Bronchial epithelial cell (primary cell): ENCODE measurements around the gene LAMA5. TPM values are rescaled to one million over a fixed set of nuclear protein-coding genes. Genes with fewer than 3 reads are reported as not detected.

Experiments
- DNase-seq: peaks from one replicate; pipeline ENCODE4 v3.0.0-alpha.2; 2010; ENCODE audit warnings: low read depth
- FAIRE-seq: peaks from 2 replicates; lab custom pipeline; 2011; peaks lifted over from hg19 to GRCh38; lab: Jason Lieb, UNC
- H3K27me3 ChIP-seq: 2 replicates; pipeline ENCODE4 v1.5.1; 2011; ENCODE audit warnings: low read length; ENCODE audit not compliant: control insufficient read depth, insufficient read depth
- H3K36me3 ChIP-seq: 2 replicates; pipeline ENCODE4 v1.5.1; 2011; ENCODE audit warnings: low read length; ENCODE audit not compliant: control insufficient read depth, insufficient read depth
- H3K4me3 ChIP-seq: 2 replicates; pipeline ENCODE4 v1.5.1; 2011; ENCODE audit warnings: mild to moderate bottlenecking, low read depth, low read length, control low read depth
- total RNA-seq: library from RNA; depleted of rRNA; stranded (reverse); fragments of >200 nt; gene quantifications from 2 replicates; pipeline ENCODE4 v1.2.1, GENCODE V29; 2014
- TF ChIP-seq, protein P1 (sequence below): IDR thresholded peaks from 2 replicates; pipeline ENCODE4 v1.5.1; 2011; ENCODE audit warnings: mild to moderate bottlenecking, moderate library complexity, low read length, control low read depth, inconsistent platforms; ENCODE audit not compliant: insufficient read depth, severe bottlenecking

LAMA5 gene
- total RNA-seq, 1 donor from 2014 or later, result 61.6 TPM

DNA sequence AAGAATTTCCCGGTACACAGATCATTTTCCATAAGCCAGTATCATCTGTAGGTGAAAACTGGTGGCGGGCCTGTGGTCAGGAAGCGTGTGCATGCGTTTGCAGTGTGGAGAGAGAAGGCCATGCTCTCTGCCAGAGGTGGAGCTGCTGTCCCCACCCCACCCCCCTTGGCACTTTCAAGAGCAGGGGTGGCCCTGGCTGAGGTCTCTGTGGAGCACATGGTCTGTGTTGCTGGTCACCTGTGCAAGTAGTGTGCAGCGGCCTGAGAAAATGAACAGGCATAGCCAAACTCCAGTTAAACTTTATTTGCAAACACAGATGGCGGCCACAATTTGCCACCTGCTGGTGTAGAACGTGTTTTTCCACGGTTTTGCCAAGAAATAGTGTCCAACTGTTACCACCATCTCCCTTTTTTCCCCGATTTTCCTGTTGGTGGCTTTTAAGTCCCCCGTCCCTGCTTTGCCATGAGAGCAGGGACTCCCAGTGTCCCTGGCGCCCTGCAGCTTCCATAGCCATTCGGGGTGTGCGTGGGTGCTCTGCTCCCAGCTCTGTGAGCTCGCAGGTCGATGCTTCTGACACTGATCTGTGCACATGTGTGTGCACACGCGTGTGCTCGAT, 61.9 kb downstream of the LAMA5 start:
- Histone ChIP-seq H3K4me3 (no peak overlapping the region), H3K36me3 (peaks cover 40% of the 10 kb centered on the region), H3K27me3 (no peaks in the 10 kb centered on the region)
- TF ChIP-seq, protein P1, sequence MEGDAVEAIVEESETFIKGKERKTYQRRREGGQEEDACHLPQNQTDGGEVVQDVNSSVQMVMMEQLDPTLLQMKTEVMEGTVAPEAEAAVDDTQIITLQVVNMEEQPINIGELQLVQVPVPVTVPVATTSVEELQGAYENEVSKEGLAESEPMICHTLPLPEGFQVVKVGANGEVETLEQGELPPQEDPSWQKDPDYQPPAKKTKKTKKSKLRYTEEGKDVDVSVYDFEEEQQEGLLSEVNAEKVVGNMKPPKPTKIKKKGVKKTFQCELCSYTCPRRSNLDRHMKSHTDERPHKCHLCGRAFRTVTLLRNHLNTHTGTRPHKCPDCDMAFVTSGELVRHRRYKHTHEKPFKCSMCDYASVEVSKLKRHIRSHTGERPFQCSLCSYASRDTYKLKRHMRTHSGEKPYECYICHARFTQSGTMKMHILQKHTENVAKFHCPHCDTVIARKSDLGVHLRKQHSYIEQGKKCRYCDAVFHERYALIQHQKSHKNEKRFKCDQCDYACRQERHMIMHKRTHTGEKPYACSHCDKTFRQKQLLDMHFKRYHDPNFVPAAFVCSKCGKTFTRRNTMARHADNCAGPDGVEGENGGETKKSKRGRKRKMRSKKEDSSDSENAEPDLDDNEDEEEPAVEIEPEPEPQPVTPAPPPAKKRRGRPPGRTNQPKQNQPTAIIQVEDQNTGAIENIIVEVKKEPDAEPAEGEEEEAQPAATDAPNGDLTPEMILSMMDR, result no peak
- FAIRE-seq (no peak), DNase-seq (peak; percentile 29)

DNA sequence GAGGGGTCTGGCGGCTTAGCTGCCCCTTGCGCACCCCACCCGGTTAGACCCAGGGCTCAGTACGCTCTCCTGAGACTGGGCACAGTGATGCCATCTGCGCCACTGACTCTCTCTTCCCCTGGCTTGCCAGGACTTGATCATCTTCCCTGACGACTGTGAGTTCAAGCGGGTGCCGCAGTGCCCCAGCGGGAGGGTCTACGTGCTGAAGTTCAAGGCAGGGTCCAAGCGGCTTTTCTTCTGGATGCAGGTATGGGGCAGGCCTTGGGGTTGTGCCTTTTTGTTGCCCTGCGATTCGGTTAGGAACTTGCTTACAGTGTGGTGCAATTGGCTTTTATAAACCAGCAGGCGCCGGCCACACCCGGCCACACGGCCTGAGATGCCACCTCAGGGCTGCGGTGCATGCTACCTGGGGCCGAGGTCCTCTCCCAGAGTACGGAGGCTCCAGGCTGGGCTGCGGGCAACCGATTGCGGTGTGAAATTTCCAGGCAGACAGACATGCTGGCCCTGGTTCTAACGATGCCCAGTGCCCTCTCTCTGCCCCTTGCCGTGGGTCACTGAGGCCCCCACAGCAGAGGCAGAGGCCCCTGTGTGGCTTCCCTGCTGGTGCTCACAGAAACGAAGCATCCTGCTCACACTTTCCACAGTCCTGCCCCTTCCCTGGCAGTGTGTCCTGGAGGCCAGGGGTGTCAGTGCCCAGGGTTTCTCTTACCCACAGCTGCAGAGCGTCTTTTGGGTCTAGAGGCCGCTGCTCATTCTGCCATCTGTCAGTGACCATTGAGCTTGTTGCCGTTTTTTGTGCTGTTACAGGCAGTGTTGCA, 62.6 kb downstream of the LAMA5 start:
- H3K4me3 ChIP-seq, result peak overlapping the region; percentile 78
- FAIRE-seq (no peak), DNase-seq (peak; percentile 25)
- TF ChIP-seq, protein P1, result no peak
- H3K27me3 ChIP-seq, result no peaks in the 10 kb centered on the region
- H3K36me3 ChIP-seq, result peaks cover 35% of the 10 kb centered on the region

DNA sequence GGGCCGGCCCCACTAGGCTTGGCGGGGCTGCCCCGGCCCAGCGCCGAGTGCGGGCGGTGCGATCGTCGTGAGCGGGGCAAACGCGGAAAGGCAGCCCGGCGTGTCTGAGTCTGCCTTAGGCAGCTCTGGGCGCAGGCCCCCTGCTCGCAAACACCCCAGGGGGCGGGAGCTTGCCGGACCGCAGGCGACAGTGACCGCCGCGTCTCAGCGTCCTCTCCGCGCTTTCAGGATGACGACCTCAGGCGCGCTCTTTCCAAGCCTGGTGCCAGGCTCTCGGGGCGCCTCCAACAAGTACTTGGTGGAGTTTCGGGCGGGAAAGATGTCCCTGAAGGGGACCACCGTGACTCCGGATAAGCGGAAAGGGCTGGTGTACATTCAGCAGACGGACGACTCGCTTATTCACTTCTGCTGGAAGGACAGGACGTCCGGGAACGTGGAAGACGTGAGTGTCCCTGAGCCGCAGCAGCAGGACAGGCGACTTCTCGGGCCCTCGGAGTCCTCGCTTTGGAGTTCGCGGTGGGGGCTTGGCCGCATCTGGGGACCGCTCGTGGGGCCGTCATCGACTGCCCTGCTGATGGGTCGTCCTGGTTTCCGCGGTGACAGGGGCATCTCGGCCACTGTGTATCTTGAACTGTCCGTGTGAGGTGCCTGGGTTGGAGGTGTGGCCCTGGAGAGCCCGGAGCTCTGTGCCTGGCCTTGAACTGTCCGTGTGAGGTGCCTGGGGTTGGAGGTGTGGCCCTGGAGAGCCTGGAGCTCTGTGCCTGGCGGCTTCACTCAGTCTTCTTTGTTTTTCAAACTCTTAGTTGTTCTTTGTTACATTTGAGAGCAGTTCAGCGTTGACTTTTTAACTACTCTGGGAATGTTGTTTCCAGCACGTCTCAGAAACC, 63.5 kb downstream of the LAMA5 start:
- FAIRE-seq, result no peak

DNA sequence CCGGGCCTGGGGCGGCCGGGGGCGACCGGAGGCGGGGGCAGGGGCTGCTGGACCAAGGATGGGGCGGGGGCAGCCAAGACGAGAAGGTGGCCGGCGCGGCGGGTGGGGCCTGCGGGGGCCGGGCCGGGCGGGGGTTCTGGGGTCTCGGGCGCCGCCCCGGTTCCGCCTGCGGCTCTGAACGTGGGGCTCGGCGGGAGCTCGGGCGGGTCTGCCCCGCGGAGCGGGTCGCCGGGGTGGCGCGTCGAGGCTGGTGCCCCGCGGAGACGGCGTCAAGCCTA, 64.1 kb downstream of the LAMA5 start:
- Histone ChIP-seq H3K27me3 (no peaks in the 10 kb centered on the region), H3K4me3 (peak overlapping the region; percentile 78), H3K36me3 (peaks cover 30% of the 10 kb centered on the region)
- TF ChIP-seq, protein P1, result no peak
- DNase-seq, result no peak
- no peak for FAIRE-seq

More for the DNA sequence above, 63.5 kb downstream of the LAMA5 start:
- no peaks in the 10 kb centered on the region for H3K27me3 ChIP-seq
- H3K4me3 ChIP-seq, result peak overlapping the region; percentile 78
- TF ChIP-seq, protein P1, result no peak
- DNase-seq, result peak; percentile 18
- peaks cover 36% of the 10 kb centered on the region for H3K36me3 ChIP-seq

DNA sequence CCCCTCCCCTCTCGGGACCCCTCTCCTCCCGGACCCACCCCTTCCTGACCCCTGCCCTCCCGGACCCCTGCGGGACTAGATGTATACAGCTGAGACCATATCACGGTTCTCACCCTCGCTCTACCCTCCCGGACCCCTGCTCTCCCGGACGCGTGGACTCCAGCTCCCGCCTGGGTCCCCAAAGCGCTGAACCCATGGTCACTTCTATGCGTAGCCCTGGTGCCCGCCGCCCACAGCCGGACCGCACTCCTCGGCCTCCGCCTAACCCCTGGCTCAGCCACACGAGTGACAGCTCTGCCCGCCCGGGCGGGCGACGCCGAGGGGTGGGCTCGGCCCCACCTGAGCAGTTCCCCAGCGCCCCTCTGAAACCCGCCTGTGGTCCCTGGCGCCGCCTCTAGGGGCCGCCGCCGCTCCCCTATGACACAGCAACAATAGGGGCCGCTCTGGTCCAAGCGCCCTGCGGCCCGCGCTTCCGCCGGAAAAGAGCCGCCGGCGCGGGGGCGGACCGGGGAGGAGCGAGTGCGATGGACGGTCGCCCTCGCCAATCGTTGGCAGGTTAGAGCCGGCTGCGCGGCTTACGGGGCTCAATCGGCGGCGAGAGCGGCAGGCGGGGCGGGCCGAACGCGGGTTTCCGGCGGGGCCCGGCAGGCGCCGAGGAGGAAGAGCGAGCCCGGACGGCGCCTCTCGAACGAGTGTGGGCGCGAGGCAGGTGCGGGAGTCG, 64.6 kb downstream of the LAMA5 start, which contains the start of gene ADRM1:
ADRM1 (plus strand) TSS at position 657 of the 721 bp plus-strand sequence. CDS start 572 bp downstream, outside the sequence.
- Histone ChIP-seq H3K27me3 (no peaks in the 10 kb centered on the region), H3K36me3 (peaks cover 28% of the 10 kb centered on the region), H3K4me3 (peak within 1 kb of the TSS; percentile 78)
- TF ChIP-seq, protein P1, result peak; percentile 90
- peak; percentile 83 for DNase-seq
- FAIRE-seq, result no peak
